ENCODE data around the gene IL25. TPM values are rescaled to one million over a fixed set of nuclear protein-coding genes. Genes with fewer than 3 reads are reported as not detected.

IL25 gene
- total and polyA plus RNA-seq, 2 of the 13 experiments (the other 11 are each of a cell fraction or from before 2014, with no cell fraction given) = not detected

- TF ChIP-seq DNMT1 (CRISPR knock-in tag; IDR thresholded peaks at IDR 0.05) (no peak), ZNF740 (CRISPR knock-in tag; IDR thresholded peaks at IDR 0.05) (no peak), KDM6A (CRISPR knock-in tag; IDR thresholded peaks at IDR 0.05; ENCODE audit: low read depth) (no peak), SRSF1 (optimal IDR thresholded peaks at IDR 0.05; ENCODE audit: low read depth, low read length) (no peak), ZNF576 (CRISPR knock-in tag; IDR thresholded peaks at IDR 0.05) (no peak), MIER3 (CRISPR knock-in tag; IDR thresholded peaks at IDR 0.05; ENCODE audit: borderline replicate concordance) (no peak), SUZ12 (IDR thresholded peaks at IDR 0.05; ENCODE audit: low read depth, low read length) (no peak), FUBP1 (CRISPR knock-in tag; IDR thresholded peaks at IDR 0.05; ENCODE audit: borderline replicate concordance) (no peak; the same call in 1 of the 2 replicates), HMG20A (CRISPR knock-in tag; IDR thresholded peaks at IDR 0.05; ENCODE audit: borderline replicate concordance) (no peak), SPEN (CRISPR knock-in tag; IDR thresholded peaks at IDR 0.05; ENCODE audit: low read depth) (0 out of 2 replicates have a peak, but pooled peaks have one; percentile 27), ETS1 (CRISPR knock-in tag; IDR thresholded peaks at IDR 0.05) (no peak), HDAC6 (IDR thresholded peaks at IDR 0.05; ENCODE audit: low read depth, low read length) (no peak), HOXA5 (CRISPR knock-in tag; IDR thresholded peaks at IDR 0.05) (no peak), TERF1 (CRISPR knock-in tag; IDR thresholded peaks at IDR 0.05) (no peak), MED1 (CRISPR knock-in tag; IDR thresholded peaks at IDR 0.05) (peak; percentile 20; the same call in 1 of the 2 replicates), ZNF160 (CRISPR knock-in tag; IDR thresholded peaks at IDR 0.05) (no peak), ZNF639 (CRISPR knock-in tag; conservative IDR thresholded peaks at IDR 0.05) (no peak), ZBTB42 (CRISPR knock-in tag; IDR thresholded peaks at IDR 0.05) (no peak), IRF9 (CRISPR knock-in tag; IDR thresholded peaks at IDR 0.05; ENCODE audit: borderline replicate concordance) (no peak)
Observed at GRCh38 chr14:23326491-23327332, 45.9 kb upstream of the IL25 start (continued).

Measured in HepG2 (cell line).